Hepatocyte (in vitro differentiated cells): ENCODE results near the gene ANKS1B. TPM values are rescaled to one million over a fixed set of nuclear protein-coding genes. Genes with fewer than 3 reads are reported as not detected.

ENCODE experiments used
- DNase-seq: peaks from one replicate; pipeline ENCODE4 v3.0.0-alpha.2; 2016; ENCODE audit warnings: low spot score
- H2AFZ ChIP-seq: fragments of 200-600 bp; sonication (generic); 2 replicates; pipeline ENCODE4 v1.6.0; 2016; ENCODE audit warnings: antibody characterized with exemption, mild to moderate bottlenecking
- H3K27ac ChIP-seq: fragments of 200-600 bp; sonication (generic); 2 replicates; pipeline ENCODE4 v1.5.1; 2016; ENCODE audit warnings: mild to moderate bottlenecking
- H3K27me3 ChIP-seq: fragments of 200-600 bp; sonication (generic); 2 replicates; pipeline ENCODE4 v1.6.1; 2016
- H3K36me3 ChIP-seq: fragments of 200-600 bp; sonication (generic); replicated peaks from 2 replicates; pipeline ENCODE4 v1.5.1; 2016; ENCODE audit warnings: low read depth; ENCODE audit not compliant: insufficient read depth
- H3K4me1 ChIP-seq: fragments of 200-600 bp; sonication (generic); 2 replicates; pipeline ENCODE4 v1.5.1; 2016; ENCODE audit warnings: mild to moderate bottlenecking, moderate library complexity; ENCODE audit not compliant: insufficient read depth
- H3K4me2 ChIP-seq: fragments of 200-600 bp; sonication (generic); 2 replicates; pipeline ENCODE4 v1.6.0; 2016
- H3K4me3 ChIP-seq: fragments of 200-600 bp; sonication (generic); 2 replicates; pipeline ENCODE4 v1.5.1; 2016; ENCODE audit warnings: mild to moderate bottlenecking
- H3K79me2 ChIP-seq: fragments of 200-600 bp; sonication (generic); 2 replicates; pipeline ENCODE4 v1.6.0; 2017; ENCODE audit warnings: mild to moderate bottlenecking
- H3K9me2 ChIP-seq: fragments of 200-600 bp; sonication (generic); replicated peaks from 2 replicates; pipeline ENCODE4 v1.6.0; 2017; ENCODE audit warnings: mild to moderate bottlenecking; ENCODE audit not compliant: insufficient read depth
- H3K9me3 ChIP-seq: fragments of 200-600 bp; sonication (generic); 2 replicates; pipeline ENCODE4 v1.5.1; 2016; ENCODE audit warnings: low read depth, mild to moderate bottlenecking
- H4K20me1 ChIP-seq: fragments of 200-600 bp; sonication (generic); 2 replicates; pipeline ENCODE4 v1.6.0; 2016; ENCODE audit warnings: mild to moderate bottlenecking; ENCODE audit not compliant: insufficient read depth, poor library complexity, severe bottlenecking
- CTCF ChIP-seq: fragments of 200-600 bp; sonication (generic); IDR thresholded peaks from 2 replicates; pipeline ENCODE4 v1.5.1; 2016; ENCODE audit warnings: antibody characterized with exemption, mild to moderate bottlenecking; ENCODE audit not compliant: poor library complexity
- EZH2 ChIP-seq: fragments of 200-600 bp; sonication (generic); IDR thresholded peaks from 2 replicates; pipeline ENCODE4 v1.6.1; 2016; ENCODE audit warnings: antibody characterized with exemption, mild to moderate bottlenecking, borderline replicate concordance
- EZH2phosphoT487 ChIP-seq: fragments of 200-600 bp; sonication (generic); IDR thresholded peaks from one replicate; pipeline ENCODE4 v1.6.1; 2018; ENCODE audit warnings: antibody characterized with exemption, mild to moderate bottlenecking, low read depth, moderate library complexity; ENCODE audit not compliant: unreplicated experiment, severe bottlenecking
- WGBS: methylation state at CpG from one replicate; pipeline ENCODE4 v1.1.6; 2016; ENCODE audit warnings: low lambda C conversion rate; ENCODE audit errors: missing lambda C conversion rate; 5-methylcytosine and 5-hydroxymethylcytosine counted together
- polyA plus RNA-seq: library from polyadenylated mRNA; unstranded; fragments of >200 nt; fragmentation: Nextera tagmentation; extraction: Ambion mirVana; gene quantifications from 2 replicates; pipeline ENCODE4 v1.2.1, GENCODE V29; 2016
- total RNA-seq: library from RNA; depleted of rRNA; stranded (reverse); fragments of >200 nt; gene quantifications from 2 replicates; pipeline ENCODE4 v1.2.3, GENCODE V29; 2014

The ANKS1B gene
- total and polyA plus RNA-seq, 2 experiments from 2014 or later = 1.6 to 2.2 TPM

- no peaks in the 10 kb centered on the region for H3K79me2 ChIP-seq
- 73% methylated on average over 12 of the region's 12 CpGs for WGBS
Observed at GRCh38 chr12:99259040-99259934, 725.4 kb downstream of the ANKS1B start.

GRCh38 chr12:99257672-99258071, 727.1 kb downstream of the ANKS1B start:
- no peak overlapping the region for H2AFZ ChIP-seq
- no peak overlapping the region for H3K4me2 ChIP-seq
- H3K9me2 ChIP-seq = no peaks in the 10 kb centered on the region
- no peak for TF ChIP-seq CTCF
- TF ChIP-seq EZH2phosphoT487 = no peak
- no peak for TF ChIP-seq EZH2
- no peaks in the 10 kb centered on the region for H3K9me3 ChIP-seq
- no peak overlapping the region for H3K4me3 ChIP-seq
- H4K20me1 ChIP-seq = no peaks in the 10 kb centered on the region
- no peak for DNase-seq
- no peak overlapping the region for H3K27ac ChIP-seq
- H3K27me3 ChIP-seq = no peaks in the 10 kb centered on the region
- H3K36me3 ChIP-seq = no peaks in the 10 kb centered on the region
- H3K4me1 ChIP-seq = no peaks in the 10 kb centered on the region
- H3K79me2 ChIP-seq = no peaks in the 10 kb centered on the region

More at GRCh38 chr12:99259040-99259934, 725.4 kb downstream of the ANKS1B start:
- TF ChIP-seq EZH2 = no peak
- TF ChIP-seq EZH2phosphoT487 = no peak
- H3K4me3 ChIP-seq = no peak overlapping the region
- no peak overlapping the region for H2AFZ ChIP-seq
- no peaks in the 10 kb centered on the region for H4K20me1 ChIP-seq
- no peak overlapping the region for H3K27ac ChIP-seq
- DNase-seq = no peak
- H3K9me3 ChIP-seq = no peaks in the 10 kb centered on the region
- no peaks in the 10 kb centered on the region for H3K9me2 ChIP-seq
- H3K4me2 ChIP-seq = peak overlapping the region; percentile 7
- no peaks in the 10 kb centered on the region for H3K36me3 ChIP-seq
- no peaks in the 10 kb centered on the region for H3K4me1 ChIP-seq
- no peaks in the 10 kb centered on the region for H3K27me3 ChIP-seq

- Histone ChIP-seq H3K4me3 (no peak overlapping the region), H3K4me2 (no peak overlapping the region), H3K9me3 (no peaks in the 10 kb centered on the region), H3K79me2 (no peaks in the 10 kb centered on the region), H2AFZ (no peak overlapping the region), H3K27me3 (no peaks in the 10 kb centered on the region), H3K36me3 (no peaks in the 10 kb centered on the region), H3K4me1 (no peaks in the 10 kb centered on the region), H3K9me2 (no peaks in the 10 kb centered on the region), H4K20me1 (no peaks in the 10 kb centered on the region), H3K27ac (no peak overlapping the region)
- DNase-seq = no peak
- no peak for TF ChIP-seq EZH2phosphoT487
- no peak for TF ChIP-seq EZH2
- peak; percentile 25 for TF ChIP-seq CTCF
- 90% methylated on average over 3 of the region's 3 CpGs for WGBS
Observed at GRCh38 chr12:99253068-99253467, 731.7 kb downstream of the ANKS1B start.

- no peak for DNase-seq
- Histone ChIP-seq H3K4me1 (no peaks in the 10 kb centered on the region), H3K9me2 (no peaks in the 10 kb centered on the region), H3K27me3 (no peaks in the 10 kb centered on the region), H3K27ac (no peak overlapping the region), H3K4me2 (no peak overlapping the region), H3K79me2 (no peaks in the 10 kb centered on the region), H3K36me3 (no peaks in the 10 kb centered on the region), H4K20me1 (no peaks in the 10 kb centered on the region), H3K9me3 (no peaks in the 10 kb centered on the region), H3K4me3 (no peak overlapping the region), H2AFZ (no peak overlapping the region)
- TF ChIP-seq EZH2phosphoT487 (no peak), EZH2 (no peak), CTCF (no peak)
- 75% methylated on average over 3 of the region's 3 CpGs for WGBS
Observed at GRCh38 chr12:99250091-99250490, 734.6 kb downstream of the ANKS1B start.
